ENCODE measurements around the gene ACYP1.

The ACYP1 gene

DNA sequence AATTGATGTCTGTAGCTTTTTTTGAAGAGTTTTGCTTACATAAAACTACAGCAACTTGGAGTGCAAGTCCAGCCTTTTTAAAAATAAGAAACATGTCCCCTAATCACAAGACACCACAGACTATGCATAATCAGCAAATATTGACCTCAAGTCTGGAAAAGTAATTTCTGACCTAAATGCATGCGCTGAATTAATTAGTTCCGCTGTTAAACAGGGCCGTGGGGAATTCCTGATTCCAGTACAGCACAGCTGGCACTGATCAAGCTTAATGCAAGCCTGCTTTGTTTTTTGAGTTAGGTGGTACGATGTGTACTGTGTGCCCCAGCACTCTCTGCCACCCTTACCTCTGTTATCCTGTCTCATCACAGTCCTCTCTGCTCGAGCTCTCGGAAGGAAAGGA is 21.8 kb downstream of the ACYP1 start:
- no peaks in the 10 kb centered on the region for H3K27me3 Mint-ChIP-seq (ENCODE audit: low read depth)
- DNase-seq (ENCODE audit: low spot score), result no peak
- peaks cover 22% of the 10 kb centered on the region for H3K4me1 Mint-ChIP-seq (ENCODE audit: low read depth)
- peaks cover 24% of the 10 kb centered on the region for H3K36me3 Mint-ChIP-seq (ENCODE audit: low read depth)
- H3K27ac Mint-ChIP-seq, result no peak overlapping the region
- no peaks in the 10 kb centered on the region for H3K9me3 Mint-ChIP-seq
- no peak overlapping the region for H3K4me3 Mint-ChIP-seq

DNA sequence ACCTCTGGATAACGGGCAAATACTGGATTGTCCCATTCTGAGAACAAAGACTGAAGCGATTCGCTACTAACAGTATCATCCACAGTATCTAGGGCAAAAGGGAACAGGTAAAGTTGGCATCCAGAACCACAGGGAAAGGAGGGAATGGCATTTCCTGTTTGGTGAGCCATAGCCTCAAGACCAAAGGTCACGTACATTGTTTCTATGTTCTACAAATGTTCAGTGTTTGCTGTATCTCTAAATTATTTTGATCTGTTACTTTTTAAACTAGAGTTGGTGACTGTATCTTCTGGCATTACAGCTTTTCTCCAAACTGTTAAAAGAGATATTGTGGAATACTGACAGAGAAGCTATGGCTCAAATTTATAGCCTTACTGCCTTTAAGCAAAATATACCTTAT is 22.2 kb downstream of the ACYP1 start:
- Mint-ChIP-seq H3K27me3 (ENCODE audit: low read depth) (no peaks in the 10 kb centered on the region), H3K27ac (no peak overlapping the region), H3K4me1 (ENCODE audit: low read depth) (peaks cover 19% of the 10 kb centered on the region), H3K9me3 (no peaks in the 10 kb centered on the region), H3K4me3 (no peak overlapping the region), H3K36me3 (ENCODE audit: low read depth) (peaks cover 26% of the 10 kb centered on the region)
- no peak for DNase-seq (ENCODE audit: low spot score)

DNA sequence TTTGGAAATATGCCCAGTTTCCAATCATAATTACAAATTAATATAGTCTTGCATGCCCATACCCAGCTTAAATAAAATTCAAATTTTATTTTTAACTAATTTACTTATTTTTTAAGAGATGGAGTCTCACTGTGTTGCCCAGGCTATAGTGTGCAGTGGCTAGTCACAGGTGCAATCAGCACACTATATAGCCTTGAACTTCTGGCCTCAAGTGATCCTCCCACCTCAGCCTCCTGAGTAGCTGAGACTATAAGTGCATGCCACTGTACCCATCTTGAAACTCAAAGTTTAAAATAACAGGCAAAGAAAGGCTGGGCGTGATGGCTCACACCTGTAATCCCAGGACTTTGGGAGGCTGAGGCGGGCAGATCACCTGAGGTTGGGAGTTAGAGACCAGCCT is 22.9 kb downstream of the ACYP1 start:
- DNase-seq (ENCODE audit: low spot score), result no peak
- no peak overlapping the region for H3K4me3 Mint-ChIP-seq
- peaks cover 15% of the 10 kb centered on the region for H3K4me1 Mint-ChIP-seq (ENCODE audit: low read depth)
- H3K36me3 Mint-ChIP-seq (ENCODE audit: low read depth), result peaks cover 27% of the 10 kb centered on the region
- H3K27ac Mint-ChIP-seq, result no peak overlapping the region
- no peaks in the 10 kb centered on the region for H3K27me3 Mint-ChIP-seq (ENCODE audit: low read depth)
- H3K9me3 Mint-ChIP-seq, result no peaks in the 10 kb centered on the region

DNA sequence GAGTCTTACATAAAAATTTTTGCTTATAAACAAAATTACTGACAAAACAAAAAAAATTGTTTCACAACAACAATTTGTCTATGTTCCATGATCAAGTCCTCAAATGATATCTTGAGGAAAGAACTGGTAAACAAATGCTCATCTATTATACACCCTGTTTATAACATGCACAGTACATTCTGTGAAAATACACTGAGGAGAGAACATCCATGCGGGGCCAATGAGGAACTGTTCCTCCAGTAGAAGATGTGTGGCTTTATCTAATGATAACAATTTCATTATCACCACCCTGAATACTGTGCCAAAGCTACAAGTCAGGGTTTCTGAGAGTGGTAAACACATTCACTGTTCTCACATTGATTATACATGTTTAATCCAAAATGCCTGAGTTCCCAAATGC is 23.3 kb downstream of the ACYP1 start:
- Mint-ChIP-seq H3K9me3 (no peaks in the 10 kb centered on the region), H3K36me3 (ENCODE audit: low read depth) (peaks cover 30% of the 10 kb centered on the region), H3K4me3 (no peak overlapping the region), H3K27ac (no peak overlapping the region), H3K27me3 (ENCODE audit: low read depth) (no peaks in the 10 kb centered on the region), H3K4me1 (ENCODE audit: low read depth) (peaks cover 13% of the 10 kb centered on the region)
- no peak for DNase-seq (ENCODE audit: low spot score)

DNA sequence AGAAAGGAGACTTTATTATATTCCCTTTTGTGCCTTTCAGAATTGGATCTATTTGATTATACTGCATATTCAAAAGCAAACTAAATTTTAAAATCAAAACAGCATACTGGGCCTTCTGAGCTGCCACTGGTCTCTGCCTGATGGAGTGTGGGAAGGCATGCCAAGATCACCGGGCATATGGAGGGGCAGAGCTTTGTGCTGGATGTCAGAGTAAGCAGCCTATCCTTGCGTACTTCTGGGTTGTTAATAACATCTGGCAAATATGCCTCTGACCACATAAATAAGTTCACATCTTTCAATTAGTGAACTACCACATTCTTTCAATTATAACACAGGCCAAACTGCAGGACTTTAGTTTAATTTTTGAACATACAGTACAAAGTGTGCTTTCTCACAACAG is 30.9 kb downstream of the ACYP1 start:
- H3K36me3 Mint-ChIP-seq (ENCODE audit: low read depth), result peaks cover 39% of the 10 kb centered on the region

DNA sequence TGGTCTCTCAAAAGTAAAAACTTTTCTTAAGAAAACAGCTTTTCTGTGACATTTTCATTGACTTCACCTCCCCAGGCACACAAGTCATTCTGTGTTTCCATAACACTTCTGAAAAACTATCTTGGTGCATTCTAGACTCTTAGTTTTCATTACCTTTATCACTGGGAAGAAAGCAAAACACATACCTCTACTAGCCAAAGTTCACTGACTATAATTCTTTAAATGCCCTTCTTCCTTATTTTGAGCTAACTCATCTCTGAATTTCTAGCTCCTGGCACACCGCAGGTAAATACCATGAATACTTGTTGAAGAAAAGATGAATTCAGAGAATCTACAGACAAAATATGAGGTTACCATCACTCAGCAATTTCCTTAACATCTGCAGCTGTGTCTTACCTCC is 33.7 kb downstream of the ACYP1 start:
- DNase-seq (ENCODE audit: low spot score), result no peak
- peaks cover 30% of the 10 kb centered on the region for H3K36me3 Mint-ChIP-seq (ENCODE audit: low read depth)
- no peaks in the 10 kb centered on the region for H3K4me1 Mint-ChIP-seq (ENCODE audit: low read depth)
- no peak overlapping the region for H3K27ac Mint-ChIP-seq
- H3K27me3 Mint-ChIP-seq (ENCODE audit: low read depth), result no peaks in the 10 kb centered on the region
- H3K4me3 Mint-ChIP-seq, result no peak overlapping the region
- H3K9me3 Mint-ChIP-seq, result no peaks in the 10 kb centered on the region

More for the DNA sequence above, 30.9 kb downstream of the ACYP1 start:
- H3K27ac Mint-ChIP-seq, result no peak overlapping the region
- DNase-seq (ENCODE audit: low spot score), result no peak
- H3K27me3 Mint-ChIP-seq (ENCODE audit: low read depth), result no peaks in the 10 kb centered on the region
- no peak overlapping the region for H3K4me3 Mint-ChIP-seq
- H3K9me3 Mint-ChIP-seq, result no peaks in the 10 kb centered on the region
- no peaks in the 10 kb centered on the region for H3K4me1 Mint-ChIP-seq (ENCODE audit: low read depth)

DNA sequence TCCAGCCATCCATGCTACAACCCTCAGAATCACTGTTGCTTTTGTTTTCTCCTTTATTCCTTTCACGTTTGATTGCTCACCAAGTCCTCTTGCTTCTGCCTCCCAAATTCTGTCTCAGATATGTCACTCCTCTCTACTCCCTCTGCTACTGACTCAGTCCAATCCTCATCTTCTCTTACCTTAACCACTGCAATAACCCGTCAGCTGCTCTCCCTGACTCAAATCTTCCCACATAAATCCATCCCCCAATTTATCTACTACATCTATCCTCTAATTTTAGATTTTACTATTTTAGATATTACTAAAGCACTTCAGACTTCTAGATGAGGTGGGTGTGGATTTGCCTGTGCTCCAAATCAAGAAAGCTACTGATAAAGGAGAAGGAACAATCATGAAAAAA is 37.9 kb downstream of the ACYP1 start:
- H3K4me1 Mint-ChIP-seq (ENCODE audit: low read depth), result no peaks in the 10 kb centered on the region

DNA sequence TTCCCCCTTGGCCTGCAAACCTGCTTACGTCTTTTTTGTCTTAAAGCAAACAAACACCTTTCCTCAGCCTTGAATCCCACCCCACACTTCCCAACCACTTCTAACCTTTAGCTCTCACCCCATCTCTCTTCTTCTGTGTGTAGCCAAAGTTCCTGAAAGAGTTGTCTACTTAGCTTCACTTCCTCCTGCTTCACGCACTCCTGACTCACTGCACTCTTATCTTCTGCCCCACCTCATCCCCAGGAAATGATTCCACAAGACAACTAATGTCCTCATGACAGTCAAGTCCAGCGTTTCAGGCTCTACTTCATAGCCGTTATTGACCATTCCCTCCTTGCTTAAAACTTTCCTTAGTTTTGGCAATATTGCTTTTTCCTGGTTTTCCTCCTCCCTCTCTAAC is 38.7 kb downstream of the ACYP1 start:
- Mint-ChIP-seq H3K27me3 (ENCODE audit: low read depth) (no peaks in the 10 kb centered on the region), H3K27ac (no peak overlapping the region), H3K4me1 (ENCODE audit: low read depth) (no peaks in the 10 kb centered on the region), H3K36me3 (ENCODE audit: low read depth) (peaks cover 31% of the 10 kb centered on the region), H3K9me3 (no peaks in the 10 kb centered on the region), H3K4me3 (no peak overlapping the region)
- DNase-seq (ENCODE audit: low spot score), result no peak

More for the DNA sequence above, 37.9 kb downstream of the ACYP1 start:
- no peak overlapping the region for H3K4me3 Mint-ChIP-seq
- H3K27ac Mint-ChIP-seq, result no peak overlapping the region
- no peaks in the 10 kb centered on the region for H3K27me3 Mint-ChIP-seq (ENCODE audit: low read depth)
- no peaks in the 10 kb centered on the region for H3K9me3 Mint-ChIP-seq
- no peak for DNase-seq (ENCODE audit: low spot score)
- peaks cover 32% of the 10 kb centered on the region for H3K36me3 Mint-ChIP-seq (ENCODE audit: low read depth)

DNA sequence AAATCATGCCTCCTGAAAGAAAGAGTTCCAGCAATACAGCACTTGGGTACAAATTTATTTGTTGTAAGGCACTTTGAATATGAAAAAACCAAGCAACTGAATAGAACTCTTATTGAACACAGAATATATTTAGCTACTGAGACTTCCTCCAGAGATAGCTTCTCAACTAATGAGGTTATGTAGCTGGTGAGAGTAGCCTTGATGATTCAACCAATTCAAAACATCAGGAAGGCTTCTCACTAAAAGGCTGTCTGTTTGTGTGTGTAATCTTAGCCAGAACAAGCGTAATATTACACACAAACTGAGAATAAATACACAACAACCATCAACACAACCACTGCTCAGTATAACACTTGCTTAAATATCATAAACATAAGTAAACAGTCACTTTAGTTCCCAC is 40.7 kb downstream of the ACYP1 start:
- Mint-ChIP-seq H3K27ac (no peak overlapping the region), H3K4me3 (no peak overlapping the region), H3K9me3 (no peaks in the 10 kb centered on the region), H3K4me1 (ENCODE audit: low read depth) (no peaks in the 10 kb centered on the region), H3K27me3 (ENCODE audit: low read depth) (no peaks in the 10 kb centered on the region), H3K36me3 (ENCODE audit: low read depth) (peaks cover 37% of the 10 kb centered on the region)
- DNase-seq (ENCODE audit: low spot score), result no peak

DNA sequence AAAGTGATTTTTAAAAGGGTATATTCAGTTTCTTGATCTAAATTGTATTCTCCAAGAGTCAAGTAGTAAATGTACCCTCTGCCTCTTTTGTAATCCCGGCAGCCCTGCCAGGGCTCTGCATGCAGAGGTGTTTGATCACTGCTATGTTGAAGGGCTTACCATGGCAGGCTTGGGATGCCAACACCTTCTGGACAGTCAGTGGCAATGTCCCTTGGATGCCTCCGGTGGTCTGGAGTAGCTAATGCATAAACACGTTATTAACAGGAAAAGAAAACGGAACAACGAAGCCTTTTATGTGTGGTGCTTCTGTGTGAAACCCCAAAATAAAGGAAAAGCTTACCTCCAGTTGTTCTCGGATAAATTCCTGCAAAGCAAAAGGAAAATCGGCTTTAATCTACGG is 41.2 kb downstream of the ACYP1 start:
- Mint-ChIP-seq H3K27me3 (ENCODE audit: low read depth) (no peaks in the 10 kb centered on the region), H3K4me1 (ENCODE audit: low read depth) (no peaks in the 10 kb centered on the region), H3K36me3 (ENCODE audit: low read depth) (peaks cover 33% of the 10 kb centered on the region), H3K4me3 (no peak overlapping the region), H3K9me3 (no peaks in the 10 kb centered on the region), H3K27ac (no peak overlapping the region)
- DNase-seq (ENCODE audit: low spot score), result no peak

DNA sequence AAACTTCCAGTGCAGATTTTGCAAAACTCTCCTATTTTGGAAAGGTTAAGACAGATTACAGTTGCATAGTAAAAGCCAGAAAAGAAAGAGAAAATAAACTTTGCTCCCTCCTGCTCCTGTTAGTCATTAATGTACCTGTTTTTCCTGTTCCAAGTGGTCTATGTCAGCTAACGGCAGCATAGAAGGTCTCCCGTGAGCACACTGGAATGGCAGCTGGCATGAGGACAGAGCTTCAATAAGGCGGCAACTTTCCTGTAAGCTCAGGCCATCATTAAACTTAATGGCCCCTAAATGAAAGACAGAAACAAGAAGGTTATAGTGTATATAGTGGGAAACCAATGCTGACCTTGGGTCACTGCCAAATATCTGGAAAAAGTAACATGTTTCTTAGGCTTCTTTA is 45.1 kb downstream of the ACYP1 start:
- Mint-ChIP-seq H3K4me3 (no peak overlapping the region), H3K27ac (no peak overlapping the region), H3K9me3 (no peaks in the 10 kb centered on the region), H3K27me3 (ENCODE audit: low read depth) (no peaks in the 10 kb centered on the region), H3K4me1 (ENCODE audit: low read depth) (no peaks in the 10 kb centered on the region), H3K36me3 (ENCODE audit: low read depth) (peaks cover 45% of the 10 kb centered on the region)
- no peak for DNase-seq (ENCODE audit: low spot score)

DNA sequence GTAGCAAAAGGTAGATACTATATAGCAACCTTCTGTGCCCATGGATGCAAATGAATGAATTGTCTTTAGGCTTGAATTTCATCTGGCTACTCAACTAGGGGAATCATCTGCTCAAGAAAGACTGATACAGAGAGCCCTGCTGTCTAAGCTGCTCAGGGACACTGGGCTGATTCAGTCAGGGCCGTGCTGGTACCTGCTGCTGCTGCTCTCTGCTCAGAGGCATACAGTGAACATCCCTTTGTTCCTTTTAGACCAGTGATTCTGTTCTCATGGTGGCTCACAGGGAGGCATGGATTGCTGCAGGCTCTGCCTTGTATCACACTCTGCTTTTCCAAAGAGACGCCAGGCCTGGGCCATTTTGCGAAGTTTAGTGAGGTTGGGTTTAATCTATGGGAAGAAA is 47.0 kb downstream of the ACYP1 start:
- DNase-seq (ENCODE audit: low spot score), result no peak
- Mint-ChIP-seq H3K27ac (no peak overlapping the region), H3K9me3 (no peaks in the 10 kb centered on the region), H3K36me3 (ENCODE audit: low read depth) (peaks cover 35% of the 10 kb centered on the region), H3K4me3 (no peak overlapping the region), H3K4me1 (ENCODE audit: low read depth) (no peaks in the 10 kb centered on the region), H3K27me3 (ENCODE audit: low read depth) (no peaks in the 10 kb centered on the region)

DNA sequence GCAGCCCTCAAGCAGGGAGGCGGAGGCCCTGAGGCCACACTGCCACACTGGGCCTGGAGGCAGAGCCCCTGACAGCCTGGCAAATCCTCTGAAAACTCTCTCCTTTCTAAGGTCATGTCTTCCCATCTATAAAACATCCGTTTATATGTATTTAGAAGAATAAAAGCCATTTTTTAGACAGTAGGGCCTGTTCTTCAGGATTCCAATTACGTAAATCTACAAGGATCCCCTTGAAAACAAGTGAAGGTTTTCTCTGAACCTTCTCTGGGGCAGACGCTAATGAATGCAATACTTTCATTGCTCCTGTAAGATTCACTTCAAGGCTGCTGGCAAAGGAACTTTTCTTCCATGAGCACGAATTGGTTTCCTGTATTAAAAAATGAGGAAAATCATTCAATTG is 48.3 kb downstream of the ACYP1 start:
- DNase-seq (ENCODE audit: low spot score), result no peak
- Mint-ChIP-seq H3K27ac (no peak overlapping the region), H3K9me3 (no peaks in the 10 kb centered on the region), H3K36me3 (ENCODE audit: low read depth) (peaks cover 36% of the 10 kb centered on the region), H3K4me1 (ENCODE audit: low read depth) (peaks cover 6% of the 10 kb centered on the region), H3K4me3 (no peak overlapping the region), H3K27me3 (ENCODE audit: low read depth) (no peaks in the 10 kb centered on the region)

DNA sequence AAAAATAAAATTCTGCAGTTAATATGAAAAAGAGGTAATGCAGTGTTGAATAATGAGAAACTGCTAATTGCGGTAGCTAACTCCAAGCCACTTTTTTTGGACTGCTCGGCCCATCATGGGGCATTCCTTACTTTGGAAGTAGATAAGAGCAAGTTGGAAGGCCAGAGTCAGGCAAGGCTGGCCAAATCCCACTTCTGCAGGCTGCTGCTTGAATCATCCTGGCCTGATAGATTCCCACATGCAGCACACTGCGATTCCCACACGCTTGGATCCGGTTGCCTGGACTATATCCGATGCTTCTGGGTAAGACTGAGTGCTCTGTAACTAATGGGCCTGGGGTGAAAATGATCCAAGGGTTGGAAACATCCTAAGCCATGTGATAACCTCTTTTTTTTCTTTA is 50.5 kb downstream of the ACYP1 start:
- Mint-ChIP-seq H3K9me3 (no peaks in the 10 kb centered on the region), H3K36me3 (ENCODE audit: low read depth) (peaks cover 39% of the 10 kb centered on the region), H3K4me1 (ENCODE audit: low read depth) (peaks cover 6% of the 10 kb centered on the region), H3K27me3 (ENCODE audit: low read depth) (no peaks in the 10 kb centered on the region), H3K27ac (no peak overlapping the region), H3K4me3 (no peak overlapping the region)
- DNase-seq (ENCODE audit: low spot score), result no peak

DNA sequence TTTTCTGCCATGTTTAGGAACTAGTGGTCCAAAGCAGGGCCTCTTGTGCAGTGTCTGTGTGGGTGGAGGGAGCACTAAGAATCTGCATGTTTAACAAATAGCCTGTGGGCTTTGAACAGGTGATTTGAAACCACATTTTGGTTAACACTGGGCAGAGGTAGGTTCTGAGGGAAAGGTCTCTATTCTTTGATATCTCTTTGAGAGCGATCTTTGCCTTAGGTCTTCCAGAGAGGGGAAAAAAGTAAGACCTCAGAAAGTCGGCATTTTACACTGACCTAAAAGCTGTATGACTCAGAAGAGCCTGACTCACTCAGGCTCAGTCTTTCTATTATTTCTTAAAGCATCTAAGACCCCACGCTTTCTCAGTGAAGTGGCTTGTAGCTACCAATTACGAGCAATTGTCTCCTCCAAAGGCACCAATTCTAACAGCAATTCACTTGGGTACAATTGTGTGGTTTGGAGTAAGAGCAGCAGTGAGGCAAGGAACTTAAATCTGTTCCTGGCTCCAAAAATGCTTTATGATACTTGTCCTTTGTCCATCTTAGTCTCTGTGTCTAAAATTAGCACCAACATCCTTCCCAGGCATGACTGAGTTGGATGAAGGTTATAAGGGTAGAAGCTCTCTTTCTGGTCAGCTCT is 52.3 kb downstream of the ACYP1 start:
- no peaks in the 10 kb centered on the region for H3K9me3 Mint-ChIP-seq
- H3K4me3 Mint-ChIP-seq, result no peak overlapping the region
- no peaks in the 10 kb centered on the region for H3K27me3 Mint-ChIP-seq (ENCODE audit: low read depth)
- peaks cover 50% of the 10 kb centered on the region for H3K36me3 Mint-ChIP-seq (ENCODE audit: low read depth)
- H3K4me1 Mint-ChIP-seq (ENCODE audit: low read depth), result peaks cover 11% of the 10 kb centered on the region
- H3K27ac Mint-ChIP-seq, result peak overlapping the region; percentile 55
- no peak for DNase-seq (ENCODE audit: low spot score)
